GM12874 (cell line): ENCODE data around the gene PAPSS1.

Experiments
- TF ChIP-seq, protein P1 (sequence below): IDR thresholded peaks from 2 replicates; pipeline ENCODE4 v1.5.1; 2011; ENCODE audit warnings: low read depth, mild to moderate bottlenecking, control low read depth, low read length, moderate library complexity; ENCODE audit not compliant: insufficient read depth

PAPSS1 gene

GRCh38 chr4:107625391-107625902, 94.6 kb downstream of the PAPSS1 start:
- TF ChIP-seq, protein P1, sequence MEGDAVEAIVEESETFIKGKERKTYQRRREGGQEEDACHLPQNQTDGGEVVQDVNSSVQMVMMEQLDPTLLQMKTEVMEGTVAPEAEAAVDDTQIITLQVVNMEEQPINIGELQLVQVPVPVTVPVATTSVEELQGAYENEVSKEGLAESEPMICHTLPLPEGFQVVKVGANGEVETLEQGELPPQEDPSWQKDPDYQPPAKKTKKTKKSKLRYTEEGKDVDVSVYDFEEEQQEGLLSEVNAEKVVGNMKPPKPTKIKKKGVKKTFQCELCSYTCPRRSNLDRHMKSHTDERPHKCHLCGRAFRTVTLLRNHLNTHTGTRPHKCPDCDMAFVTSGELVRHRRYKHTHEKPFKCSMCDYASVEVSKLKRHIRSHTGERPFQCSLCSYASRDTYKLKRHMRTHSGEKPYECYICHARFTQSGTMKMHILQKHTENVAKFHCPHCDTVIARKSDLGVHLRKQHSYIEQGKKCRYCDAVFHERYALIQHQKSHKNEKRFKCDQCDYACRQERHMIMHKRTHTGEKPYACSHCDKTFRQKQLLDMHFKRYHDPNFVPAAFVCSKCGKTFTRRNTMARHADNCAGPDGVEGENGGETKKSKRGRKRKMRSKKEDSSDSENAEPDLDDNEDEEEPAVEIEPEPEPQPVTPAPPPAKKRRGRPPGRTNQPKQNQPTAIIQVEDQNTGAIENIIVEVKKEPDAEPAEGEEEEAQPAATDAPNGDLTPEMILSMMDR, result no peak

DNA sequence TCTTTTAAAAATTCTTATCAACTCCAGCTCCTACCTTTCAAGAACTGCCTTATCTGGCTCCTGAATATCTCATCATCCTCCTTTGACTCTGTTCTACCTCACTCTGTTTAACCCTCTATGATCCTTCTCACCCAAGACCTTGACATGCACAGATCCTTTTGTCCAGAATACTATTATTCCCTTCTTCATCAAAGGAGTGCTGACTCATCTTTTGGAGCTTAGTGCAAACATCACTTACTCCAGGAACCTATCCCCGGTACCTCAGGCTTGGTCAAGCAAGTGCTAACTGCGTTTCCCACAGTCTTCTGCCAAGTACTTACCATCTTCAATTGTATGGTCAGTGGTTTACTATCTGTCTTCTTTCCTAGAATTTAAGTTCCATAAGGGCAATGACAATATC, 96.0 kb downstream of the PAPSS1 start:
- TF ChIP-seq, protein P1, result no peak

GRCh38 chr4:107622006-107622405, 98.0 kb downstream of the PAPSS1 start:
- TF ChIP-seq, protein P1, result no peak

- TF ChIP-seq, protein P1, result no peak
Measured at GRCh38 chr4:107619731-107620130, 100.3 kb downstream of the PAPSS1 start.

DNA sequence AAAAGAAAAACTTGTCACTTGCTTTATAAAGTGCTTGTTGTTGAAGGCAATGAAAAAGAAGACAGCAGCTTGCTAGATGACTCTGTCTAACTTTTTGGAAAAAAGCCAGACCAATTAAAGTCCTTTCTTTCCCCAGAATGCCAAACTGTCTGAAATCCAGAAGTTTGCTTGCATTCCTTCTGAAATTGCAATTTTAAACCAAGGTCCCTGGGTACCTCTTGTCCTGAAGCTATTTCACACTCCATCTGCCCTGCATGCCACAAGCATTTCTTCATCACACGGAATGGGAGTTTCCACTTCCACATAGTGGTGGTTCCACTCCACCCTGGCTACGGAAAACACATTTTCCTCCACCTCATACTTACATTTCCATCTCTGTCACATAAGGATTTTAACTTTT, 101.0 kb downstream of the PAPSS1 start:
- TF ChIP-seq, protein P1, result no peak

DNA sequence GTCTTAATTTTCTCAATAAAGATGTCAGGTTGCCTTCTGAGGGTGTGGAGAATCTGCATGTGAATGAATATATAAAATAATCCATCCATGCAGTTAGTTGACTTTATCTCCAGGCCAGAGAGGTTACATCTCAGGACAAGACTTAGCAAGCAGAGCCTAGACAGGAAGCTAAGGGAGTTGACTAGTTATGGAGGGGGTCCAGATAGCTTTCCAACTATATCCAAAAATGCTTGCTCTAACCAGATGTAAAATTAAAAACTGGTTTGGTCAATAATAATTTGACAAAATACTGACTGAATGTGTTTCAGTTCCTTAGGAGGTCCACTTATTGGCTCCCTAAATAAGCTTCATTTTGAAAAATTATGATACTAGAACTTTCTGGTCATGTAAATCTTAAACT, 101.4 kb downstream of the PAPSS1 start:
- TF ChIP-seq, protein P1, result no peak

DNA sequence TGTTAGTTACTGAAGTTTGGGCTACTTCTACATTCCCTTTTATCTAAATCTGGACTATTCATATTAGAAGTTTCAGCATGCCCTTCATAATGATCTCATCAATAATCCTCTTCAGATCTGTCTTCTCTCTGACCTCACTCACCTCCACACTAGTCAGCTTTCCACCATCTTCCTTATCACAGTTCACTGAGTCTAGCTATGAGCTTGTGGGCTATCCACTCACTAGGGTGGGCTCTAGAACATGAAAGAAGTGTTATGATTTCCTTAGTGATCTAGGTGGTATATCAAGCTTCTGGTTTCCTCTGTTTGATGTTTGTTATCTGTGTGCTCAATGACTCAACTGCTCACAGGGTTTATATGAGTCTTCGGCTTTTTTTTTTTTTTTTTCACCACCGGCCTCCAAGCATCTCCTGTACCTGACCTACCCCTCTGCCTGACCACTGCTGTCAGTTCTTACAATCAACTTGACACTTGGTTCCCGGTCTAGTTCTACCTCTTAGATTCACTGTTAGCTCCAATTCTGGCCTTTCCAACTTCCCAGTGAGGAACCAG, 103.1 kb downstream of the PAPSS1 start:
- TF ChIP-seq, protein P1, result no peak
